ENCODE measurements around the gene SKIC3.

The SKIC3 gene
- 170 to 255 (median 242) reads per million in 3 experiments for total RNA-seq

GRCh38 chr5:95554647-95555548, at the start of gene SKIC3, which contains the start of gene ARSK:
Gene SKIC3, minus strand, starts transcription at chr5:95554977. Its CDS starts 7,827 bp downstream, at chr5:95547150.
Gene ARSK, plus strand, starts transcription at chr5:95555101. Its CDS starts 178 bp downstream, at chr5:95555279.
- peak; percentile 97 for DNase-seq

DNA sequence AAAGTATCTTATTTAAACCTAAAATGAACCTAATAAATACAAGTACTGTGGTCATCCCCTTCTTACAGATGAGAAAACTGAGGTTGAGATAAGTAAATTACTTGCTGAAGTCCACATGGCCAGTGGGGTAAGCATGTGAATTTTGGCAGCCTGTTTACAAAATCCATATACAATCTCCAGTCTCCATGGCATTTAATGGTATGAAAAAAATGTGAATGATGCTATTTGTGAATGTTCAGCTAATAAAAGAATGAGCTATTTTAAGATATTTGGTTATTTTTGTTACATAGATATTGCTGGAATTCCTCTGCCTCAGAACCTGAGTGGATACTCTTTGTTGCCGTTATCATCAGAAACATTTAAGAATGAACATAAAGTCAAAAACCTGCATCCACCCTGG, 45.8 kb upstream of the SKIC3 start:
- DNase-seq: no peak

DNA sequence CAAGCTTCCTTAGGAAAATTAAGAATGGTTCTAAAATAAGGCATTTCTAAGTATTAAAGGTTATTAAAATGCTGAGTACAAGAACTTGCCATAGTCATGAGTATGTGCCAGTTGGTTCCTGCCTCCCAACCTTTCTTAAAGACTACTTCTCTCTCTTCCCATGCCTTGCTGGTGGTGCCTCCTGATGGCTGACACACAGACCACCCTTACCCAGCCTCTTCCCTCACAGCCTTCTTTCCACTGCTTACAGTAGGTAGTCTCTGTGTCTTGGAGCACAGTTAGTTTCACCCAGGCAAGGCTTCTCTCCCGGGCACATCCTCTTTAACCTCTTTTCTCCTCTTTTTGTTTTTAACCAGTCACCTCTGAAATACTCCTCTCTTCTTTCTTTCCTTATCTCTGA, 44.5 kb upstream of the SKIC3 start:
- no peak for DNase-seq

GRCh38 chr5:95595289-95595931, 40.6 kb upstream of the SKIC3 start:
- no peak for DNase-seq

GRCh38 chr5:95591490-95591901, 36.7 kb upstream of the SKIC3 start:
- DNase-seq: no peak

- no peak for DNase-seq
Observed at GRCh38 chr5:95590880-95591279, 36.1 kb upstream of the SKIC3 start.

- DNase-seq: no peak
Observed at GRCh38 chr5:95583992-95584391, 29.2 kb upstream of the SKIC3 start.

- DNase-seq: no peak
Observed at GRCh38 chr5:95581576-95581975, 26.8 kb upstream of the SKIC3 start.

GRCh38 chr5:95572016-95572415, 17.2 kb upstream of the SKIC3 start:
- DNase-seq: no peak

DNA sequence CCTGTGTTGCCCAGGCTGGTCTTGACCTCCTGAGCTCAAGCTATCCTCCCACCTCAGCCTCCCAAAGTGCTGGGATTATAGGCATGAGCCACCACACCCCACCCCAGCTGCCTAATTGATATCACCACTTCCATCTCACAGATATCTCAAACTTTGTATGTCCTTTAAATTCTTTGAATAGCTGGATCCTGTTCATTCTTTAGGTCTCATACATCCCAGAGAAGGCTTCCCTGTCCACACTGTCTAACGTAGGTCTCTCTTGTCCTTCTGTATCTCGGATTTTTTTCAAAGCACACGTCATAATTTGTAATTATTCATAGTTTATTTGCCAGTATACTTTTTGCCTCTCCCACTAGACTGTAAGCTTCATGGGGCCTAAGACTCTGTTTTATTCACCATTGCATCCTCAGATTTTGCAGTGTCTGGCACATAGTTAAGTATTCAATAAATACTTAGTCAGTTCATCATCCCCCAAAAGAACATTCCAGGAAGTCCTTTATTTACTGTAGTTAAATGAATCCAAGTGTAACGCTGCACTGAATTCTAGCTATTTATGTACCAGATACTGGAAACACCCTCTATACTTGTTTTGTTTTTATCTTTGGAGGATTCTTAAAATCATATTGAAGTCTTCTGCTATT, 10.6 kb upstream of the SKIC3 start:
- no peak for DNase-seq

GRCh38 chr5:95564450-95564849, 9.7 kb upstream of the SKIC3 start:
- no peak for DNase-seq

GRCh38 chr5:95563367-95563766, 8.6 kb upstream of the SKIC3 start:
- DNase-seq: no peak

DNA sequence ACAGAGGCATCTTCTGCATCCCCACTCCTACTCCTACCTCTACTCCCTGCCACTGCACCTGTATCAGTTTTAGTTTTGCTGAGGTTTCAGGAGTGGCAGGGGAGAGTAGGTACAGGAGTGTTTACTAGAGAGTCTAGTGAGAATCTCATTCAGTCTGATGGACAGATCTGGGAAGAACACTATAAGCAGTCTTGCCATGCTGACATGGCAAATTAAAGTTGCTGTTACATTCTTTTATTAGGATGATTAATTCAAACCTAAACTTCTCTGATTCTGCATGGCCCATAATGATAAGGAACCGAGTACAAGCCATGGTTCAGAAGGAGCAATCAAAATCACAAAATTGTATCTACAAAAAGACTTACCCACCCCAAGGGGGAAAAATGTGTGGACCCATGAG, 7.5 kb upstream of the SKIC3 start:
- no peak for DNase-seq

DNA sequence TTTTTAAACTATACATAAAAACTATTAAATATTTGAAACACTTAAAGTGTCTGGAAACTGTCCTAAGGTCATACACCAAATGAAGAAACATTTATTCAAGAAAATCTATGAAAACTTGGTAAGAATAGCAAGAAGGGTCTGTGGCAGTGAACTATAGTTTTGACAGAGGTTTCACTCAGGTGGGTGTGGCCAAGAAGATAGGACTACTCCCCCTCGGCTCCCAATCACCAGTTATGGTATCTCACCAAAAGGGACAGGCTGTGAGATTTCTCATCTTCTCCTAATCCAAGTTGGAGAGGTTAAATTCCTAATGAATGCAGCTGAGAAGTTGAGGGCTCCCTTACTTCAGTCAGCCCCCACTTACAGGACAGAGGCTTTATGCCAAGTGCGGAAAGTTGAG, 3.1 kb upstream of the SKIC3 start:
- no peak for DNase-seq

GRCh38 chr5:95555553-95555952, 776 bp upstream of the SKIC3 start:
- no peak for DNase-seq

DNA sequence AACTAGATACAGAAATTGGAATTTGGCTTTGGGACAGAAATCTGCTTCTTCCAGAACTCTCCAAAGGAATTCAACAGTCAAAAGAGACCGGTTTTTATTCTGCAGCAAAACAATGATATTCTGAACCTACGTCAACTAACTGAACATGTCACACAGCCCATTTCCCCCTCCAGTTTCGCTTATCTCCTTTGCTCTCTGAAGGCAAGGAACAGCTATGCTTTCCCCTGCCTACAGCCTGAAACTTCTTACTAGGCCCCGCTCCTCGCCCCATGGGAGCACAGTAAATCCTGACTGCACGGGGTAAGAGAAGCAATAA, 488 bp downstream of the SKIC3 start:
- no peak for DNase-seq

DNA sequence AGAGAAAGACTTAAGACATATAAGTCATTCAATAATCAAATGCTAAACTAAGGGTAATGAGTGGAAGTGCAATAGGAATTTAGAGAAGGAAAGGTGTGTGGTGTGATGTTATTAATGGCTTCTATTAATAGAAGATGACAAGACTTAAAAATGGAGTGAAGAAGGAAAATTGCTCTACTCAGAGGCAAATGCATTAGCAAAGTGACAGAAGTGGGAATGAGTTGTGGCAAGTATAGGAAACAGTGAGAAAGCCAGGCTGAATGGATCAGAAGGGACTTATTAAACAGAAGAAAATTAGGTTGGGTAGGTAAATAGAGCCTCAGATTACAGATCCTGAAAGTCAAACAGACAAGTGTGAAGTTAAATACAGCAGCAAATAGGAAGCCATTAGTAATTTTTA, 5.7 kb downstream of the SKIC3 start:
- no peak for DNase-seq

DNA sequence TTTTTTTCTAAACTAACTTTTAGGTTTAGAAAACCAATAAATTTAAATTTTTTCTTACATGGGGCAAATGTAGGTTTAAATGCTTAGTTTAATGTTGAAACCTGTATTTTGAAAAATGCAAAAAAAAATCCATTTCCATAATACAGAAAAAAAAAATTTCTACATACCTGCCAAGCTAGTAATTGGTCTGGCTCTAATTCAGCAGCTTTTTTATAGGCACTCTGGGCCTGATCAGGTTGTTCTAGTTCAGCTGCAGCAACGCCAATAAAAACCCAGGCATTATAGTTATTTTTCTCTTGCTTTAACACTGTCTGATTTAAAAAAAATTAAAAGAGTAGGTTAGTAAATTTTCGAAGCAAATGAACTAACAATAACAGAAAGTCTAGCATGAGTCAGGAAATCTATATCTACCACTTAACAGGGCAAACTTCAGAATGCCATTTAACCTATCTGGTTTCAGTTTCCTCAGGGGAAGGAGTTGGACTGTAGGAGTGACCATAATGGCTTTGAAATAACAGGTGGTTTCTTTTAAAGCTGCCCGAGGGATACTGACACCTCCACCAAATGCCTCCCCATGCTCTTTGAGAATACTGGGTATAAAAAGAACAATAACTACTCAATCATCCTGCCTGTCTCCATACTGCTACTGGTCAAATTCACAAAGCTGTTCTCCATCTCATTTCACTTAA, 11.6 kb downstream of the SKIC3 start:
- DNase-seq: no peak

- no peak for DNase-seq
Observed at GRCh38 chr5:95537501-95537900, 17.3 kb downstream of the SKIC3 start.

DNA sequence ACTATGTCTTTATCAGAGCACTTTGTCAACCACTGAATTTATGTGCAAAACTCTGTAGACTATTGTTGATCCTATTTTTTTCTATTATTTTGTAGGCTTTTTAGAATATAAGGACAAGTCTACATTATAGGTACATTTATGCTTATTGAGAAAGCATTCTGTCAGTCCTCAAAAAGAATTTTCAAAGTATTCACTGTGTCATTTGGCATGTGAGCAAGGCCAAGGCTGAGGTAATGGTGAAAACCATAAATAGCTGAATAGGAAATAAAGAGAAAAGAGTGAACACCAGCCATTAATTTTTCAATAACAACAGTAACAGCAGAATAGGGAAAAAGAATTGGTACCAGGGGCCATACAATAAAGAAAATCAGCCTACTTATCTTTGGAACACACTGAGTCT, 21.0 kb downstream of the SKIC3 start:
- DNase-seq: no peak

DNA sequence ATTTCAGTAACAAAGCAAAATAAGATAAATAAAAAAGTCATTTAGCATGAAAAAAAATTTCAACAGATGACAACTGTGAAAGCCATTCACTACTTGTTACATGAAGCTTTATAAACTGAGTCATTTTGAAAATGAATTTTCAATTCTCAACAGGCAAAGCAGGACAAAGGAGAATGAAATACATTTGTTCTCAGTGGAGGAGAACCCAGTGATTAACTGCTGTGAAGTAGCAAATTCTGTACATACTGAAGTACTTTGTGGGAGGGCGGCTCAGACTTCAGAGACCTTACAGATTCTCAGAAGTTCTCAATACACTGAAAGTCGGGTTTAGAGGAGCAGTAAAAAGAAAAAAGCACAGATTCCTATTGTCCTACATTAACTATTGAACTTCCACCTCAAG, 21.7 kb downstream of the SKIC3 start:
- DNase-seq: no peak

GRCh38 chr5:95532415-95532814, 22.4 kb downstream of the SKIC3 start:
- no peak for DNase-seq

DNA sequence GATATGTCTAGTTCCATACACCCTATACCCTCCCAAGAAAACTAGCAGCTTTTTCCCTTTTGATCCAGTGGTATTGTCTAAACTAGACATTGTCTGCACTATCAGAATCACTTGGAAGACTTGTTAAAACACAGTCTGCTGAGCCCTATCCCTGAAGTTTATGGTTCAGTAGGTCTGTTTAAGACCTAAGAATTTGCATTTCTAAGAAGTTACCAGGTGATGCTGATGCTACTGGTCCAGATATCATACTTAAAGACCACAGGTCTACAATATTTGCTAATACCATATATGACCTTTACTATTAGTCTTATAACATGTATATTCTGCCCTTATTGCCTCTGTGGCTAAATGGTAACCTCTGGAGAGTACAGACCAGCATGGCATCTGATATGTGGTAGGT, 23.3 kb downstream of the SKIC3 start:
- no peak for DNase-seq

Data from central memory CD4-positive, alpha-beta T cell (primary cell).